ENCODE results near the gene NOL9. TPM values are rescaled to one million over a fixed set of nuclear protein-coding genes. Genes with fewer than 3 reads are reported as not detected.

The NOL9 gene
- total RNA-seq, 1 experiment from 2014 or later: 49.2 TPM

DNA sequence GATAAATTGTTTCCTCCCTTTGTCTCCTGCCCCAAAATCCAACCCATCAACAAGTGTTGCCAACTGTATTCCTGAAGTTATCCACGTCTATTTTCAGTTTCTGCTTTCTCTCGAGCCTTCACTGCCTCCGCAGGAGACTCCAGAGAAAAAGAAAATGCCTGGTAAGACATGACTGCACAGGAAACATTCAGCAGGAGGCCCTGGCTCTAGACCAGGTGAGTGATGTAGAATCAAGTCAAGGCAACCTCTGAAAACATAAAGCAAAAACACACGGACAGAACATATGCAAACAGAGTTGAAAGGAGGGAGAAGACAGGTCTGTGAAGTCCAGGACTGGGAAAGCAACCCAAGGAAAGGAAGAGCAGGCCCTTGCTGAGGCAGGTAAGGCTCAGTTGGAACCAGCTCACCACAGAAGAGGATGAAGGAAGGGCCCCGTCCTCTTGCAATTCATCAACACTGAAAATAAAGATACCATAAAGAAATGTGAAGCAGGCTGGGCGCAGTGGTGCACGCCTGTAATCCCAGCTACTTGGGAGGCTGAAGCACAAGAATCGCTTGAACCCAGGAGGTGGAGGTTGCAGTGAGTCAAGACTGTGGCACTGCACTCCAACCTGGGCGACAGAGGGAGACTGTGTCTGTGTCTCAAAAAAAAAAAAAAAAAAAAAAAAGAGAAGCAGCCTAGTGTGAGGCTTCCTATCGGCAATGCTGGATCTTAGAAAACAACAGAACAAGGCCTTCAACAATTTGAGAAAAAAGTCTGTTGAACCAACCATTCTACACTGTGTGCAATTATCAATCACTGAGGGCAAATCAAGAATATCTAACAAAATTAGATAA is 8.8 kb downstream of the NOL9 start:
- TF ChIP-seq CTCF (IDR thresholded peaks at IDR 0.05; ENCODE audit: unreplicated experiment): no peak
- no peaks in the 10 kb centered on the region for H3K4me1 Mint-ChIP-seq (ENCODE audit: insufficient read depth, unreplicated experiment)
- no peak overlapping the region for H3K4me3 Mint-ChIP-seq (ENCODE audit: unreplicated experiment)
- intact Hi-C loops (cut with micrococcal nuclease): no loop called here
- no peaks in the 10 kb centered on the region for H3K9me3 Mint-ChIP-seq (ENCODE audit: unreplicated experiment)
- H3K27me3 Mint-ChIP-seq (ENCODE audit: insufficient read depth, unreplicated experiment): no peaks in the 10 kb centered on the region
- ChIA-PET CTCF (interaction anchor here (1.8 kb wide), 1 partner anchor 9 kb away, joined by 4 read pairs; the partner anchor contains the start of gene NOL9), POLR2A (no interaction called here)
- DNase-seq (ENCODE audit: unreplicated experiment): no peak
- H3K36me3 Mint-ChIP-seq (ENCODE audit: insufficient read depth, unreplicated experiment): peaks cover 95% of the 10 kb centered on the region
- no TSS peak for BruUV-seq (replicated peaks)
- peak overlapping the region; percentile 39 for H3K27ac Mint-ChIP-seq (ENCODE audit: low read depth, unreplicated experiment)

- POLR2A ChIA-PET: no interaction called here
- no peaks in the 10 kb centered on the region for H3K9me3 Mint-ChIP-seq (ENCODE audit: unreplicated experiment)
- DNase-seq (ENCODE audit: unreplicated experiment): no peak
Measured at GRCh38 chr1:6544831-6545230, 9.5 kb downstream of the NOL9 start.

GRCh38 chr1:6538956-6539355 is 15.4 kb downstream of the NOL9 start:
- intact Hi-C loops (cut with micrococcal nuclease): no loop called here
- no peak for DNase-seq (ENCODE audit: unreplicated experiment)
- no peak overlapping the region for H3K4me3 Mint-ChIP-seq (ENCODE audit: unreplicated experiment)
- H3K27ac Mint-ChIP-seq (ENCODE audit: low read depth, unreplicated experiment): no peak overlapping the region
- ChIA-PET POLR2A (interaction anchor here (0.8 to 0.9 kb wide), 2 partner anchors 16 to 46 kb away, joined by 3 to 4 read pairs; no protein-coding TSS in a partner anchor), CTCF (interaction anchor here (0.7 to 2.5 kb wide), 4 partner anchors 15 to 38 kb away, joined by 3 to 12 read pairs (median 4); partner anchors contain the start of genes NOL9 and TAS1R1)
- no peak for TF ChIP-seq CTCF (IDR thresholded peaks at IDR 0.05; ENCODE audit: unreplicated experiment)
- no peaks in the 10 kb centered on the region for H3K4me1 Mint-ChIP-seq (ENCODE audit: insufficient read depth, unreplicated experiment)
- H3K9me3 Mint-ChIP-seq (ENCODE audit: unreplicated experiment): no peaks in the 10 kb centered on the region
- no peaks in the 10 kb centered on the region for H3K27me3 Mint-ChIP-seq (ENCODE audit: insufficient read depth, unreplicated experiment)
- BruUV-seq (replicated peaks): no TSS peak
- peaks cover 64% of the 10 kb centered on the region for H3K36me3 Mint-ChIP-seq (ENCODE audit: insufficient read depth, unreplicated experiment)

More at GRCh38 chr1:6544831-6545230, 9.5 kb downstream of the NOL9 start:
- no peak for TF ChIP-seq CTCF (IDR thresholded peaks at IDR 0.05; ENCODE audit: unreplicated experiment)
- no TSS peak for BruUV-seq (replicated peaks)
- Mint-ChIP-seq H3K27me3 (ENCODE audit: insufficient read depth, unreplicated experiment) (no peaks in the 10 kb centered on the region), H3K27ac (ENCODE audit: low read depth, unreplicated experiment) (peak overlapping the region; percentile 39), H3K4me1 (ENCODE audit: insufficient read depth, unreplicated experiment) (no peaks in the 10 kb centered on the region), H3K36me3 (ENCODE audit: insufficient read depth, unreplicated experiment) (peaks cover 93% of the 10 kb centered on the region), H3K4me3 (ENCODE audit: unreplicated experiment) (no peak overlapping the region)
- CTCF ChIA-PET: interaction anchor here (0.6 kb wide), 1 partner anchor 20 kb away, joined by 3 read pairs; no protein-coding TSS in a partner anchor
- intact Hi-C loops (cut with micrococcal nuclease): no loop called here

DNA sequence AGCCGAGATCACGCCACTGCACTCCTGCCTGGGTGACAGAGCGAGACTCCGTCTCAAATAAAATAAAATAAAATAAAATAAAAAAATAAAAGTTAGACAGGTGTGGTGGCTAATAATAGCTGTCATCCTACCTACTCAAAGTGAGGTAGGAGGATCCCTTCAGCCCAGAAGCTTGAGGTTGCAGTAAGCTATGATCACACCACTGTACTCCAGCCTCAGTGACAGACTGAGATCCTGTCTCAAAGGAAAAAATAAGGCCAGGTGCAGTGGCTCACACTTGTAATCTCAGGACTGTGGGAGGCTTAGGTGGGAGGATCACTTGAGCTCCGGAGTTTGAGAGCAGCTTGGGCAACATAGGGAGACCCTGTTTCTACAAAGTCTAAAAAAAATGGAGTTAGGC is 18.0 kb downstream of the NOL9 start:
- H3K9me3 Mint-ChIP-seq (ENCODE audit: unreplicated experiment): no peaks in the 10 kb centered on the region
- no peak for DNase-seq (ENCODE audit: unreplicated experiment)
- intact Hi-C loops (cut with micrococcal nuclease): no loop called here
- H3K4me3 Mint-ChIP-seq (ENCODE audit: unreplicated experiment): no peak overlapping the region
- ChIA-PET POLR2A (interaction anchor here (0.6 kb wide), 1 partner anchor 247 kb away, joined by 3 read pairs; no protein-coding TSS in a partner anchor), CTCF (interaction anchor here (1.0 to 3.1 kb wide), 3 partner anchors 15 to 35 kb away, joined by 3 to 17 read pairs (median 4); partner anchors contain the start of gene NOL9)
- no peak for TF ChIP-seq CTCF (IDR thresholded peaks at IDR 0.05; ENCODE audit: unreplicated experiment)
- peaks cover 68% of the 10 kb centered on the region for H3K36me3 Mint-ChIP-seq (ENCODE audit: insufficient read depth, unreplicated experiment)
- no peaks in the 10 kb centered on the region for H3K27me3 Mint-ChIP-seq (ENCODE audit: insufficient read depth, unreplicated experiment)
- no peaks in the 10 kb centered on the region for H3K4me1 Mint-ChIP-seq (ENCODE audit: insufficient read depth, unreplicated experiment)
- no peak overlapping the region for H3K27ac Mint-ChIP-seq (ENCODE audit: low read depth, unreplicated experiment)
- BruUV-seq (replicated peaks): no TSS peak
